Measurements from ENCODE around the gene TRMT11. TPM values are rescaled to one million over a fixed set of nuclear protein-coding genes. Genes with fewer than 3 reads are reported as not detected.
"Not testable (repeated sequence)": the region's sequence is repeated elsewhere in the genome, so short reads cannot be mapped to it uniquely, and the experiment has no call there.

The TRMT11 gene
- total RNA-seq, 1 donor from 2014 or later = 27.9 TPM

DNA sequence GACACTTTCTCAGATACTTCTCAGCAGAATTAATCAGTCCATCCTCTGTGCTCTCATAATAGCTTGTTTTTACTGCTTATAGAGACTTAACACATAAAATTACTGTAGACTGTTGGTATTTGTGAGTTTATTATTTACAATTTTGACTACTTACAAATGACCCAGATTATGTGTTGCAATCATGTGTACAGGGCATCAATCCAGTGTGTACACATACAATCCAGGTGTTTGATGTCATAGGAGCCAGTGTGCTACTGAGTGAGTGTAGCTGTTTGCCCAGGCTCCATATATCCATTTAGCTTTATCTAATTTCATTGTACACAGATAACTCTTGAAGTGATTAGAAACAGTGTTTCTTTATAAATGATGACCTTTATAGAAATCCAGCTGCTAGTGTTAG, 31.3 kb downstream of the TRMT11 start:
- H3K4me1 Mint-ChIP-seq (ENCODE audit: low read depth) = no peaks in the 10 kb centered on the region
- no peak for DNase-seq (ENCODE audit: low spot score)
- H3K9me3 Mint-ChIP-seq = no peaks in the 10 kb centered on the region
- peaks cover 27% of the 10 kb centered on the region for H3K36me3 Mint-ChIP-seq (ENCODE audit: low read depth)
- no peak overlapping the region for H3K4me3 Mint-ChIP-seq
- H3K27ac Mint-ChIP-seq = no peak overlapping the region
- H3K27me3 Mint-ChIP-seq (ENCODE audit: insufficient read depth) = no peaks in the 10 kb centered on the region
- intact Hi-C loops (cut with micrococcal nuclease) = no loop called here

DNA sequence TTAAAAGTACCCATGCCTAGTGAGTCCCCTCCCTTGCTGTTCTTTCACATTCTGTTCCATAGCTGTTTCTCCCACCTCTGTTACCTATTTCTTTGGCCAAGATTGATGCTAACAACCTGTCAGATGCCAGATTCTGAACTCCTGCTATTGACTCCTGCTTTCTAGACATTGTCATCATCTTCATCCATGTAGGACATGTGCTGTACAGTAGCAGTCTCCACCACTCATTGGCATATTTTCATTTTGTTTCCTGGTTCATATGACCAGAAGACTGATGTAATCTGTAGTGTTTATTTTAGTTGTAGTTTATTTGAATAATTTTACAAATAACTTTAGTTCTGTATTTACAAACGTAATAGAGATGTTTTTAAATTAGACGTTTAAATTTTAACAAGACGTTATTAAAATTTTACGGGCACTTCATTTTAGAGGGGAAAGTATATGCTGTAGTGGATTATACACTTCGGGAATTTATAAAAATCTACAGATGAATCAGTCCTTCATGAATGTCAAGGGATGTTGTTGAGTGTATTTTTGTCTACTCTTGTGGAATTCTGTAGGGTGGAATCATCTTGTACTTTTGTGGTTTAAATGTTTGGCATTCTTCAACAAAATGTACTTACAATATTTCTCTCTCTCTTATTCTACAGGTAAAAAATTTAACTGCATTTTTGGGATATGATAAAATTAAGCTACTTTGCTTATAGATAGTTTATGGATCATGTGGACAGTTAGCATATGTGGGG, 34.1 kb downstream of the TRMT11 start:
- Mint-ChIP-seq H3K4me3 (no peak overlapping the region), H3K36me3 (ENCODE audit: low read depth) (peaks cover 23% of the 10 kb centered on the region), H3K27me3 (ENCODE audit: insufficient read depth) (no peaks in the 10 kb centered on the region), H3K27ac (no peak overlapping the region), H3K4me1 (ENCODE audit: low read depth) (no peaks in the 10 kb centered on the region), H3K9me3 (no peaks in the 10 kb centered on the region)
- intact Hi-C loops (cut with micrococcal nuclease) = no loop called here
- DNase-seq (ENCODE audit: low spot score) = no peak

DNA sequence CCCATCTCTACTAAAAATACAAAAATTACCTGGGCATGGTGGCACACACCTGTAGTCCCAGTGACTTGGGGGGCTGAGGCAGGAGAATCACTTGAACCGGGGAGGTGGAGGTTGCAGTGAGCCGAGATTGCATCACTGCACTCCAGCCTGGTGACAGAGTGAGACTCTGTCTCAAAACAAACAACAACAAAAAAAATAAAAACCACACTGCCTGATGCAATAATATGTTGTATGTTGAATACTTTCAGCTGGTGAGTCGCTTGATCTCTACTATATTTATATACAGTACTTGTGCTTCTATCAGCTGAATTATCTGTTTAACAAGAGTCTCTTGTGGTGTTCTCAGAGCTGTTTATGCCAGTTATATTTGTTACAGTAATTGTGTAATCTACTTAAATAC, 37.1 kb downstream of the TRMT11 start:
- H3K27ac Mint-ChIP-seq; H3K9me3 Mint-ChIP-seq; H3K4me3 Mint-ChIP-seq; intact Hi-C loops (cut with micrococcal nuclease); H3K4me1 Mint-ChIP-seq (ENCODE audit: low read depth); H3K27me3 Mint-ChIP-seq (ENCODE audit: insufficient read depth); DNase-seq (ENCODE audit: low spot score): not testable (repeated sequence)
- H3K36me3 Mint-ChIP-seq (ENCODE audit: low read depth) = peaks cover 21% of the 10 kb centered on the region

DNA sequence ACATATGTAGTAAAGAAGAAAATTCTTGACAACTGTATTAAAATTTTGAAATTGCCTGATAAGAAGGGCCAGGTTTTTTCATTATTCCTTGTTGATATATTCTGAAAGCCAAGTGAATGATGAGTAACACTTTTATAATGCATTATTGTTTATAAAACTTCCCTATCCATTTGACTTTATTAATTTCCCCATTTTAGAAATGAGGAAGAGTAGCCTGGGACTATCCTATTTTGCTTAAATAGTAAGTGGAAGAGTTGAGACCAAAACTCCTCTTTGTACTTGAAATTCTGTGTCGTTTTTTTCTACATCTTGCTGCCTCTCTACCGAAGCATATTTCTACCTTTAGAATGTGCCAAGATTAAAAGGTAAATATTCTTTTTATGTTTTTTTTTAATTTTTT, 39.7 kb downstream of the TRMT11 start:
- intact Hi-C loops (cut with micrococcal nuclease) = no loop called here
- Mint-ChIP-seq H3K27me3 (ENCODE audit: insufficient read depth) (no peaks in the 10 kb centered on the region), H3K4me3 (no peak overlapping the region), H3K9me3 (no peaks in the 10 kb centered on the region), H3K4me1 (ENCODE audit: low read depth) (no peaks in the 10 kb centered on the region), H3K36me3 (ENCODE audit: low read depth) (peaks cover 21% of the 10 kb centered on the region), H3K27ac (no peak overlapping the region)
- DNase-seq (ENCODE audit: low spot score) = no peak

DNA sequence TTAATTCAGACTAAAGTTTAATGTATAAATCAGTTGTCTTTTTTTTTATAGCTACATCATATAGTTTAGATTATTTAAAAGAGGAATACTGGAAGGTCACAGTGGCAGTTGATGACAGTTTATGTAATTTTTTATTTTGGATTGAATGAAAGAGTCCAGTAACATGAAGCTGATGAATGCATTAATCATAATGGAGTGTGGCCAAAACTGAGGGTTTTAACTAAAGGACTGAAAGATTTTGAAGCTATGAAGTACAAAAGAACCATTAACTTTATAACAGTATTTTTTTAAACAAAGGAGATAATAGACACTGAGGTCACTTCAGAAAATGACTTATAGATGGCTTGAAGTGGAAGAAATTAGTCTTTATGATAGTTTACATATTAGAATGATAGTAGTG, 41.3 kb downstream of the TRMT11 start:
- H3K4me3 Mint-ChIP-seq = no peak overlapping the region
- H3K27me3 Mint-ChIP-seq (ENCODE audit: insufficient read depth) = no peaks in the 10 kb centered on the region
- H3K36me3 Mint-ChIP-seq (ENCODE audit: low read depth) = peaks cover 13% of the 10 kb centered on the region

DNA sequence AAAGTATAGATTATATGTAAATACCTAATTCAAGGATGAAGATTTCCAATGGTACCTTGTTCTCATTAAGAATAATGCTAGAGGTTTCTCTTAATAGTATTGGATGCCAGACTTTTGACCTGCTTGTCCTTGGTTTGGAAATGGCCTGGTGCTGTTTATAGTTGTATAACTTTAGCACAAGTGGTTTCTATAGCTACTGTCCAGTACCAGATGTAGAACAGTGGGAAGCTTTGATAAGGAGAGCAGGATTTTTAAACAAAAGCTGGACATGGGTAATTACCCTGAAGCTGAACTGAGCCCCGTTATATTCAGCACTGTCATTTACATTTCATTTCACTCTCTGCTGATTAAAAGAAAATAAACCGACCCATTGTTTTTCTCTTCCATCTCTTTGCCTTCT, 43.7 kb downstream of the TRMT11 start:
- no peak for DNase-seq (ENCODE audit: low spot score)
- Mint-ChIP-seq H3K4me3 (no peak overlapping the region), H3K36me3 (ENCODE audit: low read depth) (peaks cover 9% of the 10 kb centered on the region)

More for the DNA sequence above, 41.3 kb downstream of the TRMT11 start:
- Mint-ChIP-seq H3K9me3 (no peaks in the 10 kb centered on the region), H3K27ac (no peak overlapping the region), H3K4me1 (ENCODE audit: low read depth) (no peaks in the 10 kb centered on the region)
- intact Hi-C loops (cut with micrococcal nuclease) = no loop called here
- DNase-seq (ENCODE audit: low spot score) = no peak

DNA sequence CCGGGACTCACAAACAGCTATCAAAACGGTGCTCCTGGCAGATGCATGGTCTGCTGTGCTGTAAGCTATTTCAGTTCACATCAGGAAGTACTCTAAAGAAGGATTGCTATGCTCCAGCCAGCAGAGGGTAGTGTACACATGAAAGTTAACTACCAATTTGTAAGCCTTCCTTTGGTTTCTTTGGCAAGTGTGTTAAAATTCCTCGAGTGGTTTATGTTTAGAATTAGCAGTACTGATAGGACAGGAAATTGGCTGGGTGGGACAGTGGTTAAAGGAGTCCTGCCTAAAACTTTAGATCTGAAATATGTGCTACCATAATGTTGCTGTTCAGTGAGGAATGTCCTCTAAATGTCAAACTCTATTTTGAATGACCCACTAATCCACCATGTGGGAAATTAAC, 47.4 kb downstream of the TRMT11 start:
- H3K27ac Mint-ChIP-seq = no peak overlapping the region
- H3K27me3 Mint-ChIP-seq (ENCODE audit: insufficient read depth) = no peaks in the 10 kb centered on the region
- no peak for DNase-seq (ENCODE audit: low spot score)
- H3K4me1 Mint-ChIP-seq (ENCODE audit: low read depth) = peaks cover 7% of the 10 kb centered on the region
- no peak overlapping the region for H3K4me3 Mint-ChIP-seq
- H3K9me3 Mint-ChIP-seq = no peaks in the 10 kb centered on the region
- intact Hi-C loops (cut with micrococcal nuclease) = loop anchor here (1.0 kb wide), 1 partner anchor 138 kb away; no protein-coding TSS in a partner anchor
- H3K36me3 Mint-ChIP-seq (ENCODE audit: low read depth) = peaks cover 11% of the 10 kb centered on the region

More for the DNA sequence above, 43.7 kb downstream of the TRMT11 start:
- H3K4me1 Mint-ChIP-seq (ENCODE audit: low read depth) = peaks cover 7% of the 10 kb centered on the region
- H3K27me3 Mint-ChIP-seq (ENCODE audit: insufficient read depth) = no peaks in the 10 kb centered on the region
- H3K27ac Mint-ChIP-seq = no peak overlapping the region
- intact Hi-C loops (cut with micrococcal nuclease) = no loop called here
- no peaks in the 10 kb centered on the region for H3K9me3 Mint-ChIP-seq

DNA sequence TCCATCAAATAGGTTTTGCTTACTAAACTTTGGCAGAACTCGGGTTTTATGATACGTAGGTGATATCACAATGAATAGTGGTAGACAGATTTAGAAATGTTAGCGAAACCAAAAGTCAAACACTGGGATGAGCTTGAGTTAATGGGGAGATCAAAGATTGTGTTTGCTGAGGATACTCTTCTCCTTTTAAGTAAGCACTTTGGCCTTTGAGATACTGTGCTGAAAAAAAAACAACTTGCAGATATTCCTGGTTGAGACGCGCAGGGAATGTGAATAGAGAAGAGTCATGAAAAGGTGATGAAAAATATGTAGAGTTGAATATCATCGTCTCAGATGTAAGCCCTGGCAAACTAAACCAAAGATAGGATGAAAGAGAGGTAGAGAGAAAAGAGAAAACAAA, 48.3 kb downstream of the TRMT11 start:
- Mint-ChIP-seq H3K4me3 (no peak overlapping the region), H3K9me3 (no peaks in the 10 kb centered on the region), H3K36me3 (ENCODE audit: low read depth) (peaks cover 13% of the 10 kb centered on the region), H3K27ac (no peak overlapping the region), H3K27me3 (ENCODE audit: insufficient read depth) (no peaks in the 10 kb centered on the region), H3K4me1 (ENCODE audit: low read depth) (peaks cover 7% of the 10 kb centered on the region)
- intact Hi-C loops (cut with micrococcal nuclease) = no loop called here
- no peak for DNase-seq (ENCODE audit: low spot score)

DNA sequence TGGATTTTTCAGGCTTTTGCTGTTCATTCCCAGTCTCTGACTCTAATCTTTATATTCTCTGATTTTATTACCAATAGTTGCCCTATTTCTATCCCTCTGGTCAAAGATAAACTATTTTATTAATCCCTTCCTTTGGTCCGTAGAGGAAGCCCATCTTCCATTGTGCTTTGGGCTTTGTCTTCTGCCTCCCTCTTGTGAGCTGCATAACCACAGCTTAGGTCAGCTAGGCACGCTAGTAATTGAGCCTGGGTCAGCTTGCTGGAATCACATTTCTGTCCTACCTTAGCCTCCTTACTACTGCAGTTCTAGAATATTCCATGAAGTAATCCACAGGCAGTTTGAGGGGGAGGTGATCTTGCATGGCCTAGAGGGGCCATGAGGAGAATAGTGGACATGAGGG, 49.4 kb downstream of the TRMT11 start:
- Mint-ChIP-seq H3K4me3 (no peak overlapping the region), H3K36me3 (ENCODE audit: low read depth) (peaks cover 13% of the 10 kb centered on the region), H3K4me1 (ENCODE audit: low read depth) (peaks cover 7% of the 10 kb centered on the region), H3K9me3 (no peaks in the 10 kb centered on the region), H3K27me3 (ENCODE audit: insufficient read depth) (no peaks in the 10 kb centered on the region), H3K27ac (no peak overlapping the region)
- DNase-seq (ENCODE audit: low spot score) = no peak
- intact Hi-C loops (cut with micrococcal nuclease) = no loop called here

DNA sequence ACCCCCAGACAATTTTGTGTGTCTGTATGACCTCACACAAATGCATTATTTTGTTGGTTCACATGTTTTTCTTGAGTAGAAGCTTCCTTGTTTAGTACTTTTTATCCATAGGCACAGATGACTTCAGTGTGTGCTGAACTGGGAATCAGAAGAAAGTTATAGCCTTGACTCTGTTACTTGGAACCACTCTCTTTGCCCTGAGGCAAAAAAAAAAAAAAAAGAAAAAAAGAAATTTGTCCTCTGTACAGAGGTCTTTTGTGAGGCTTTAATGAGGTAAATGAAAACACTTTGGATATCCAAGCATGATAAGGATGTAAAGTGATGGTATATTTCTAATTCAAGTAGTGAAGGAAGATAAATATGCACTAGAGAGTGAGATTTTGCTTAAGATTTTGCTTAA, 51.9 kb downstream of the TRMT11 start:
- peaks cover 7% of the 10 kb centered on the region for H3K4me1 Mint-ChIP-seq (ENCODE audit: low read depth)
- intact Hi-C loops (cut with micrococcal nuclease) = no loop called here
- no peaks in the 10 kb centered on the region for H3K27me3 Mint-ChIP-seq (ENCODE audit: insufficient read depth)
- peaks cover 27% of the 10 kb centered on the region for H3K36me3 Mint-ChIP-seq (ENCODE audit: low read depth)
- no peak for DNase-seq (ENCODE audit: low spot score)
- no peak overlapping the region for H3K4me3 Mint-ChIP-seq
- no peak overlapping the region for H3K27ac Mint-ChIP-seq
- H3K9me3 Mint-ChIP-seq = peaks cover 5% of the 10 kb centered on the region

DNA sequence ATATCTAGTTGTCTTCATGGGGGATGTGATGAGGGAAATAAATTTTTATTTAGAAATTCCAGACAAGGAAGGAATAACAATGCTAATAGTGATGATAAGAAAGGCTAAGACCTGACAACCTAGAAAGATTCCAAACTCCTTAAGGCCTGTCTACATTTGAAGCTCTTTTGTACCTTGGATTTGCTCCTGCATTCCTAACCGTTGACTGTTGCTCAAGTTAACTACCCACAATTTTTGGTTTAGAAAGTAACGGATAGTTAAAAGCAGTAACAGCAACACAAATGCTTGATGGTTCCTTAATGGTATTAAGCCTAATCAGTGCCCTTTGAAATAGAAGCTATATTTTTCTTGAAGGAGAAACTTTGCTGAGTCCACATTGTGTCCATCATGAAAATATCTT, 52.9 kb downstream of the TRMT11 start:
- DNase-seq (ENCODE audit: low spot score) = no peak
- Mint-ChIP-seq H3K4me1 (ENCODE audit: low read depth) (no peaks in the 10 kb centered on the region), H3K27me3 (ENCODE audit: insufficient read depth) (no peaks in the 10 kb centered on the region), H3K36me3 (ENCODE audit: low read depth) (peaks cover 28% of the 10 kb centered on the region), H3K27ac (no peak overlapping the region), H3K9me3 (peaks cover 5% of the 10 kb centered on the region), H3K4me3 (no peak overlapping the region)
- intact Hi-C loops (cut with micrococcal nuclease) = no loop called here

DNA sequence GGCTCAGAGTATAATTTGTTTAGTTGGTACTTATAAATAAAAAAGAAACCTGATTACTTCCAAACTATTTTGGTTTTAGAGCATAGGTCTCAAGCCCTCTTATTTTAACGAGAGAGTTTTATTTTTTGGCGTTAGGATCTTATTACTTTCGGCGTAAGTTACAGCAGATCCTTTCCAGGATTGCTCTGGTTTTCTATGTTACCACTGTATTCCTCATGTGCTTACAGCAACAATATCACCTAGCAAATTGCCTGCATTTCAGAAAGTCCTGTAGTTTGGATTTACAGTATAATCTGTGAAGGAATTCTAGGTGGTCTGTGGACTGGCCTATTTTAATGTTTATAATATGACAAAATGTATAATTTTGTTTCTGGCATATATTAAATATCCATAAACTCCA, 54.1 kb downstream of the TRMT11 start:
- H3K9me3 Mint-ChIP-seq = peaks cover 5% of the 10 kb centered on the region
- DNase-seq (ENCODE audit: low spot score) = no peak
- H3K27ac Mint-ChIP-seq = no peak overlapping the region
- intact Hi-C loops (cut with micrococcal nuclease) = no loop called here
- H3K27me3 Mint-ChIP-seq (ENCODE audit: insufficient read depth) = no peaks in the 10 kb centered on the region
- H3K36me3 Mint-ChIP-seq (ENCODE audit: low read depth) = peaks cover 33% of the 10 kb centered on the region
- no peak overlapping the region for H3K4me3 Mint-ChIP-seq
- H3K4me1 Mint-ChIP-seq (ENCODE audit: low read depth) = no peaks in the 10 kb centered on the region

DNA sequence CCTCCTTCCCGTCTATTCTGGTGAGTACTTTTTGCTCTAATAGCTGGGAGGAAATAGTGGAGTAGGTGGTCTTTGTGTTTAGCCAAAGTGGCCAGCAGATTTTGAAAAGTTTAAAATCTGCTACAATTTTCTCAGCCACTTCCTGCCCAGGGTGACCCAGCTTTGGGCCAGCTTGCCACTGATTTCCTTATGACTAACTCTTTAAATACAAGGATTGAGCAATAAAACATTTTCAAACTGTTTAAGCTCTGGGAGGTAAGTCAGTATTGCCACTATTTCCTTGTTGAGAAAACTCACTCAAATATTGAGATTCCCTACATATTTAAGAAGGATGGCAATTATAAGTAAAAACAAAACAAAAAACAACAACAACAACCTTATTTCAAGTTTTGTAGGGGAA, 54.5 kb downstream of the TRMT11 start:
- Mint-ChIP-seq H3K4me3 (no peak overlapping the region), H3K36me3 (ENCODE audit: low read depth) (peaks cover 33% of the 10 kb centered on the region), H3K4me1 (ENCODE audit: low read depth) (no peaks in the 10 kb centered on the region), H3K9me3 (peaks cover 5% of the 10 kb centered on the region), H3K27me3 (ENCODE audit: insufficient read depth) (no peaks in the 10 kb centered on the region), H3K27ac (no peak overlapping the region)
- DNase-seq (ENCODE audit: low spot score) = no peak
- intact Hi-C loops (cut with micrococcal nuclease) = no loop called here

DNA sequence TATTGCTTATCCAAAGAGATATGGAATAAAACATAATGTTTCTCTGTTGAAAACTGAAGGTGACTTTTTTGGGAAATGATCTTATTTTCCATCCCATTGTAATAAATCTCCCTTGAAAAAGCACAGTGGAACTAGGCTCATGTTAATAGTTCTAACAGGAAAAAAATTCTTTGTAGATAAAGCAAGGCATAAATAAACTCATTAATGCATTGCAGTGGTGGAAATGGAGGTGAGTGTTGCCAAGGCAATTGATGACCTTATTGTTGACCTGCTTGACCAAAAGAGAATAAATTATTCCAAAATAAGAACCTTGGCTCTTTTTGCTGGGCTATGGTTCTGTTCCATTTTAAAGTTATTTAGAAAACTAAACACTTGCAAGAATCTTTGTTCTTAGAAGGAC, 55.2 kb downstream of the TRMT11 start:
- H3K27me3 Mint-ChIP-seq (ENCODE audit: insufficient read depth) = no peaks in the 10 kb centered on the region
- no peak for DNase-seq (ENCODE audit: low spot score)
- H3K4me3 Mint-ChIP-seq = no peak overlapping the region
- no peaks in the 10 kb centered on the region for H3K4me1 Mint-ChIP-seq (ENCODE audit: low read depth)
- intact Hi-C loops (cut with micrococcal nuclease) = no loop called here
- peaks cover 5% of the 10 kb centered on the region for H3K9me3 Mint-ChIP-seq
- H3K27ac Mint-ChIP-seq = no peak overlapping the region
- H3K36me3 Mint-ChIP-seq (ENCODE audit: low read depth) = peaks cover 31% of the 10 kb centered on the region
